ENCODE measurements around the gene CFAP43. TPM values are rescaled to one million over a fixed set of nuclear protein-coding genes. Genes with fewer than 3 reads are reported as not detected.

The CFAP43 gene
- total RNA-seq, 1 experiment from 2014 or later = 6.0 TPM

- TF ChIP-seq CTCF (conservative IDR thresholded peaks at IDR 0.05) = no peak
- no peak for TF ChIP-seq EZH2 (IDR thresholded peaks at IDR 0.05; ENCODE audit: low read depth)
- POLR2A ChIA-PET (ENCODE audit: unreplicated experiment) = no interaction called here
- no peaks in the 10 kb centered on the region for H4K20me1 ChIP-seq (ENCODE audit: insufficient read depth)
- H3K27me3 ChIP-seq (ENCODE audit: insufficient read depth, low read depth) = no peaks in the 10 kb centered on the region
- intact Hi-C loops (cut with micrococcal nuclease; ENCODE audit: unreplicated experiment) = no loop called here
- H3K9me2 ChIP-seq (ENCODE audit: insufficient read depth) = no peaks in the 10 kb centered on the region
- no peaks in the 10 kb centered on the region for H3K36me3 ChIP-seq (ENCODE audit: low read depth)
- H3K4me1 ChIP-seq (replicated peaks; ENCODE audit: insufficient read depth) = 0 out of 2 replicates have a peak, but pooled peaks cover 6% of the 10 kb centered on the region
- H3K4me2 ChIP-seq = no peak overlapping the region
- no peak overlapping the region for H3K4me3 ChIP-seq
- DNase-seq = no peak
- no TSS peak for BruUV-seq (replicated peaks)
- no peaks in the 10 kb centered on the region for H3F3A ChIP-seq (ENCODE audit: insufficient read depth, low read depth)
- H2AFZ ChIP-seq = no peak overlapping the region
- H3K9me3 ChIP-seq (ENCODE audit: insufficient read depth, low read depth) = no peaks in the 10 kb centered on the region
- H3K27ac ChIP-seq = no peak overlapping the region
- CTCF ChIA-PET = no interaction called here
- H3K79me2 ChIP-seq (ENCODE audit: low read depth) = no peaks in the 10 kb centered on the region
Measured at GRCh38 chr10:104235801-104236200, 3.6 kb upstream of the CFAP43 start.

- ChIA-PET CTCF (no interaction called here), POLR2A (ENCODE audit: unreplicated experiment) (no interaction called here)
- no peak overlapping the region for H3K4me3 ChIP-seq
- TF ChIP-seq CTCF (conservative IDR thresholded peaks at IDR 0.05) (no peak), EZH2 (IDR thresholded peaks at IDR 0.05; ENCODE audit: low read depth) (no peak)
- no peak overlapping the region for H2AFZ ChIP-seq
- no peak overlapping the region for H3K4me2 ChIP-seq
- no peaks in the 10 kb centered on the region for H3F3A ChIP-seq (ENCODE audit: insufficient read depth, low read depth)
- no TSS peak for BruUV-seq (replicated peaks)
- 0 out of 2 replicates have a peak, but pooled peaks cover 7% of the 10 kb centered on the region for H3K4me1 ChIP-seq (replicated peaks; ENCODE audit: insufficient read depth)
- H4K20me1 ChIP-seq (ENCODE audit: insufficient read depth) = no peaks in the 10 kb centered on the region
- H3K9me3 ChIP-seq (ENCODE audit: insufficient read depth, low read depth) = no peaks in the 10 kb centered on the region
- H3K9me2 ChIP-seq (ENCODE audit: insufficient read depth) = no peaks in the 10 kb centered on the region
- no peak overlapping the region for H3K27ac ChIP-seq
- H3K27me3 ChIP-seq (ENCODE audit: insufficient read depth, low read depth) = no peaks in the 10 kb centered on the region
- DNase-seq = no peak
- intact Hi-C loops (cut with micrococcal nuclease; ENCODE audit: unreplicated experiment) = no loop called here
- H3K79me2 ChIP-seq (ENCODE audit: low read depth) = no peaks in the 10 kb centered on the region
- no peaks in the 10 kb centered on the region for H3K36me3 ChIP-seq (ENCODE audit: low read depth)
Measured at GRCh38 chr10:104234934-104235333, 2.8 kb upstream of the CFAP43 start.

GRCh38 chr10:104233817-104234216, 1.7 kb upstream of the CFAP43 start:
- no TSS peak for BruUV-seq (replicated peaks)
- H3K36me3 ChIP-seq (ENCODE audit: low read depth) = no peaks in the 10 kb centered on the region
- ChIA-PET CTCF (no interaction called here), POLR2A (ENCODE audit: unreplicated experiment) (no interaction called here)
- no peak overlapping the region for H3K4me3 ChIP-seq
- DNase-seq = no peak
- H3K4me2 ChIP-seq = no peak overlapping the region
- no peaks in the 10 kb centered on the region for H3K27me3 ChIP-seq (ENCODE audit: insufficient read depth, low read depth)
- H3K27ac ChIP-seq = no peak overlapping the region
- TF ChIP-seq CTCF (conservative IDR thresholded peaks at IDR 0.05) = no peak
- TF ChIP-seq EZH2 (IDR thresholded peaks at IDR 0.05; ENCODE audit: low read depth) = no peak
- no peaks in the 10 kb centered on the region for H3F3A ChIP-seq (ENCODE audit: insufficient read depth, low read depth)
- 0 out of 2 replicates have a peak, but pooled peaks cover 7% of the 10 kb centered on the region for H3K4me1 ChIP-seq (replicated peaks; ENCODE audit: insufficient read depth)
- no peaks in the 10 kb centered on the region for H3K9me3 ChIP-seq (ENCODE audit: insufficient read depth, low read depth)
- intact Hi-C loops (cut with micrococcal nuclease; ENCODE audit: unreplicated experiment) = loop anchor here (2.0 kb wide), 1 partner anchor 21 kb away; the partner anchor contains the start of gene GSTO1
- no peaks in the 10 kb centered on the region for H3K79me2 ChIP-seq (ENCODE audit: low read depth)
- H3K9me2 ChIP-seq (ENCODE audit: insufficient read depth) = no peaks in the 10 kb centered on the region
- H2AFZ ChIP-seq = no peak overlapping the region
- H4K20me1 ChIP-seq (ENCODE audit: insufficient read depth) = no peaks in the 10 kb centered on the region
